ENCODE measurements around the gene TRAF1. TPM values are rescaled to one million over a fixed set of nuclear protein-coding genes. Genes with fewer than 3 reads are reported as not detected.

The TRAF1 gene
- total RNA-seq, 1 experiment from 2014 or later: 1.6 TPM

GRCh38 chr9:120857481-120857880 lies 69.1 kb downstream of the TRAF1 start:
- Mint-ChIP-seq H3K4me3 (ENCODE audit: low read depth, unreplicated experiment) (no peak overlapping the region), H3K27ac (ENCODE audit: unreplicated experiment) (no peak overlapping the region), H3K36me3 (ENCODE audit: insufficient read depth, unreplicated experiment) (peaks cover 10% of the 10 kb centered on the region), H3K4me1 (ENCODE audit: low read depth, unreplicated experiment) (no peaks in the 10 kb centered on the region), H3K9me3 (ENCODE audit: low read depth, unreplicated experiment) (no peaks in the 10 kb centered on the region), H3K27me3 (ENCODE audit: unreplicated experiment) (no peaks in the 10 kb centered on the region)
- no TSS peak for BruUV-seq (replicated peaks)
- no peak for TF ChIP-seq CTCF (IDR thresholded peaks at IDR 0.05; ENCODE audit: unreplicated experiment)
- CTCF ChIA-PET: no interaction called here
- intact Hi-C loops (cut with micrococcal nuclease; ENCODE audit: unreplicated experiment): no loop called here
- DNase-seq: no peak

GRCh38 chr9:120856700-120857099 lies 69.9 kb downstream of the TRAF1 start:
- Mint-ChIP-seq H3K9me3 (ENCODE audit: low read depth, unreplicated experiment) (no peaks in the 10 kb centered on the region), H3K27ac (ENCODE audit: unreplicated experiment) (no peak overlapping the region), H3K27me3 (ENCODE audit: unreplicated experiment) (no peaks in the 10 kb centered on the region), H3K4me1 (ENCODE audit: low read depth, unreplicated experiment) (no peaks in the 10 kb centered on the region), H3K36me3 (ENCODE audit: insufficient read depth, unreplicated experiment) (peaks cover 11% of the 10 kb centered on the region), H3K4me3 (ENCODE audit: low read depth, unreplicated experiment) (no peak overlapping the region)
- intact Hi-C loops (cut with micrococcal nuclease; ENCODE audit: unreplicated experiment): no loop called here
- no peak for DNase-seq
- CTCF ChIA-PET: interaction anchor here (0.5 kb wide), 1 partner anchor 56 kb away, joined by 3 read pairs; no protein-coding TSS in a partner anchor
- TF ChIP-seq CTCF (IDR thresholded peaks at IDR 0.05; ENCODE audit: unreplicated experiment): no peak
- no TSS peak for BruUV-seq (replicated peaks)

GRCh38 chr9:120855827-120856670 lies 70.5 kb downstream of the TRAF1 start:
- no peak for DNase-seq
- CTCF ChIA-PET: interaction anchor here (0.5 kb wide), 1 partner anchor 57 kb away, joined by 3 read pairs; no protein-coding TSS in a partner anchor
- H3K36me3 Mint-ChIP-seq (ENCODE audit: insufficient read depth, unreplicated experiment): peaks cover 11% of the 10 kb centered on the region
- intact Hi-C loops (cut with micrococcal nuclease; ENCODE audit: unreplicated experiment): no loop called here
- H3K27ac Mint-ChIP-seq (ENCODE audit: unreplicated experiment): no peak overlapping the region
- no peak for TF ChIP-seq CTCF (IDR thresholded peaks at IDR 0.05; ENCODE audit: unreplicated experiment)
- no peaks in the 10 kb centered on the region for H3K9me3 Mint-ChIP-seq (ENCODE audit: low read depth, unreplicated experiment)
- H3K4me3 Mint-ChIP-seq (ENCODE audit: low read depth, unreplicated experiment): no peak overlapping the region
- no TSS peak for BruUV-seq (replicated peaks)
- H3K4me1 Mint-ChIP-seq (ENCODE audit: low read depth, unreplicated experiment): no peaks in the 10 kb centered on the region
- H3K27me3 Mint-ChIP-seq (ENCODE audit: unreplicated experiment): no peaks in the 10 kb centered on the region

- DNase-seq: no peak
- Mint-ChIP-seq H3K27ac (ENCODE audit: unreplicated experiment) (no peak overlapping the region), H3K9me3 (ENCODE audit: low read depth, unreplicated experiment) (no peaks in the 10 kb centered on the region), H3K4me3 (ENCODE audit: low read depth, unreplicated experiment) (no peak overlapping the region), H3K27me3 (ENCODE audit: unreplicated experiment) (no peaks in the 10 kb centered on the region), H3K4me1 (ENCODE audit: low read depth, unreplicated experiment) (no peaks in the 10 kb centered on the region), H3K36me3 (ENCODE audit: insufficient read depth, unreplicated experiment) (peaks cover 11% of the 10 kb centered on the region)
- CTCF ChIA-PET: no interaction called here
- BruUV-seq (replicated peaks): no TSS peak
- intact Hi-C loops (cut with micrococcal nuclease; ENCODE audit: unreplicated experiment): no loop called here
- TF ChIP-seq CTCF (IDR thresholded peaks at IDR 0.05; ENCODE audit: unreplicated experiment): no peak
Observed at GRCh38 chr9:120854596-120855327, 71.8 kb downstream of the TRAF1 start.

Data from Calu3 (cell line).